Common myeloid progenitor, CD34-positive (primary cell): Measurements from ENCODE around the gene GLO1.

Experiments
- CTCF ChIA-PET: fragments of 350-600 bp; sonication (Branson Sonifier 250); formaldehyde crosslinking; loops from one replicate; lab custom pipeline; 2021; ENCODE audit warnings: antibody characterized with exemption; lab: Charles Lee
- POLR2A ChIA-PET: fragments of 350-600 bp; sonication (Branson Sonifier 250); formaldehyde crosslinking; loops from one replicate; lab custom pipeline; 2021; ENCODE audit warnings: antibody characterized with exemption; lab: Charles Lee
- DNase-seq, 3 donors: peaks; one replicate each; pipeline versions ENCODE4 v3.0.0 to v3.0.0-alpha.2; 2013
- H3K27ac ChIP-seq, 2 experiments: 1 replicate in 1 of 2; 2 replicates in 1 of 2; pipeline ENCODE4 v1.7.0; 2013; ENCODE audit warnings: inconsistent platforms in 2 of 2, low read length in 2 of 2, mild to moderate bottlenecking in 2 of 2, low read depth in 1 of 2, moderate library complexity in 1 of 2; ENCODE audit not compliant: severe bottlenecking in 2 of 2, insufficient read depth in 1 of 2, poor library complexity in 1 of 2
- H3K27me3 ChIP-seq, 5 experiments: replicated peaks in 2 of 5; 1 replicate in 3 of 5; 2 replicates in 2 of 5; pipeline versions ENCODE4 v1.6.1 to v1.7.0; 2013; ENCODE audit warnings: low read length in 4 of 5, mild to moderate bottlenecking in 2 of 5, moderate library complexity in 2 of 5, inconsistent platforms in 1 of 5; ENCODE audit not compliant: insufficient read depth in 5 of 5, control insufficient read depth in 4 of 5
- H3K36me3 ChIP-seq, 4 experiments: 1 replicate in 2 of 4; 2 replicates in 2 of 4; pipeline versions ENCODE4 v1.6.1 to v1.7.0; 2013; ENCODE audit warnings: low read length in 3 of 4, control low read depth in 1 of 4, mild to moderate bottlenecking in 1 of 4; ENCODE audit not compliant: control insufficient read depth in 4 of 4, insufficient read depth in 4 of 4
- H3K4me1 ChIP-seq, 4 experiments: 1 replicate in 3 of 4; 2 replicates in 1 of 4; pipeline versions ENCODE4 v1.6.1 to v1.7.1; 2013; ENCODE audit warnings: low read length in 3 of 4, mild to moderate bottlenecking in 3 of 4, control low read depth in 1 of 4, inconsistent platforms in 1 of 4, moderate library complexity in 1 of 4; ENCODE audit not compliant: control insufficient read depth in 4 of 4, insufficient read depth in 4 of 4; ENCODE audit errors: control extremely low read depth in 1 of 4
- H3K4me3 ChIP-seq, 7 experiments: 1 replicate in 4 of 7; 2 replicates in 3 of 7; pipeline versions ENCODE4 v1.5.1 to v1.7.0; 2013; ENCODE audit warnings: mild to moderate bottlenecking in 7 of 7, low read length in 6 of 7, moderate library complexity in 6 of 7, inconsistent platforms in 2 of 7, low read depth in 2 of 7, control low read depth in 1 of 7; ENCODE audit not compliant: insufficient read depth in 4 of 7, control insufficient read depth in 1 of 7; ENCODE audit errors: extremely low read depth in 1 of 7
- H3K9me3 ChIP-seq, 5 experiments: 1 replicate in 4 of 5; 2 replicates in 1 of 5; pipeline versions ENCODE4 v1.6.1 to v1.7.1; 2013; ENCODE audit warnings: low read length in 4 of 5, mild to moderate bottlenecking in 2 of 5, inconsistent platforms in 1 of 5, low read depth in 1 of 5, moderate library complexity in 1 of 5; ENCODE audit not compliant: control insufficient read depth in 4 of 5, insufficient read depth in 2 of 5; ENCODE audit errors: control extremely low read depth in 1 of 5
- WGBS: methylation state at CpG from one replicate; pipeline ENCODE4 v1.1.5; 2013; ENCODE audit not compliant: insufficient coverage; 5-methylcytosine and 5-hydroxymethylcytosine counted together

GLO1 gene

DNA sequence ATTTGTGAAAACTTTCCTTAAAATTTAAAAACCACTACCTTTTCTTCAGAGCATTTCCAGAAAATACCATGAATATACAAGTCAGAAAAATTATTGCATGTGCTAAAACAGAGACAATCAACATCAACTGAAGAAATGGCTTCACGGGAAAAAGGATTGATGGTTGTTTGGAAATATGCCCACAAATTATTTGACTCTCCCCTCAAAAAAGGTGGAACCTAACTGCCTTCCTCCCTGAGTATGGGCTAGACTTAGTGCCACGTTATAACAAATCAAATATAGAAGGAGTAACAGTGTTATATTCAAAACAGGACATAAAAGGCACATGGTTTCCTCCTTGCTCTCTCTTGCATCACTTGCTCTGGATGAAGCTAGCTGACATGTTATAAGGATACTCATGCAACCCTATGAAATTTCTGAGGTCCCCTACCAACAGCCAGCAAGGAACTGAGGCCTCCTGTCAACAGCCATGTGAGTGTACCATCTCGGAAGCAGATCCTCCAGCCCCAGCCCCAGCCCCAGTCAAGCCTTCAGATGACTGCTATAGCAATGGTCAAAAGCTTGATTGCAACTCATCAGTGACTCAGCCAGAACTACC is 71.7 kb downstream of the GLO1 start:
- DNase-seq = no peak
- Histone ChIP-seq H3K27ac (no peak overlapping the region), H3K36me3 (no peaks in the 10 kb centered on the region), H3K4me3 (no peak overlapping the region), H3K27me3 (no peaks in the 10 kb centered on the region), H3K9me3 (peaks cover 0 to 3% (median 0%) of the 10 kb centered on the region in 5 experiments), H3K4me1 (peaks cover 0 to 3% (median under 1%) of the 10 kb centered on the region in 4 experiments)
- ChIA-PET CTCF (no interaction called here), POLR2A (no interaction called here)
- WGBS = 88% methylated on average over 1 of the region's 3 CpGs
